ENCODE results near the gene HDHD5.

The HDHD5 gene

GRCh38 chr22:17158568-17159503, at the start of gene HDHD5:
Gene HDHD5, minus strand, starts transcription at chr22:17159277. Its CDS starts 26 bp downstream, at chr22:17159251.
- no peaks in the 10 kb centered on the region for H3K9me3 ChIP-seq (ENCODE audit: severe bottlenecking)
- DNase-seq = peak; percentile 91
- peak within 1 kb of the TSS; percentile 92 for H3K27ac ChIP-seq
- H3K4me3 ChIP-seq (ENCODE audit: low read depth, low read length) = peak within 1 kb of the TSS; percentile 94
- TF ChIP-seq CTCF (IDR thresholded peaks at IDR 0.05; ENCODE audit: low read depth, low read length) = no peak
- no peaks in the 10 kb centered on the region for H3K27me3 ChIP-seq (ENCODE audit: insufficient read depth, low read depth, severe bottlenecking)
- peaks cover 13% of the 10 kb centered on the region for H3K36me3 ChIP-seq

- Histone ChIP-seq H3K27ac (no peak overlapping the region), H3K4me3 (ENCODE audit: low read depth, low read length) (no peak overlapping the region), H3K9me3 (ENCODE audit: severe bottlenecking) (no peaks in the 10 kb centered on the region), H3K27me3 (ENCODE audit: insufficient read depth, low read depth, severe bottlenecking) (peaks cover 20% of the 10 kb centered on the region), H3K36me3 (no peaks in the 10 kb centered on the region)
- no peak for TF ChIP-seq CTCF (IDR thresholded peaks at IDR 0.05; ENCODE audit: low read depth, low read length)
- no peak for DNase-seq
Observed at GRCh38 chr22:17205432-17205831, 46.4 kb upstream of the HDHD5 start.

GRCh38 chr22:17201285-17201945, 42.3 kb upstream of the HDHD5 start:
- Histone ChIP-seq H3K9me3 (ENCODE audit: severe bottlenecking) (no peaks in the 10 kb centered on the region), H3K27me3 (ENCODE audit: insufficient read depth, low read depth, severe bottlenecking) (peaks cover 61% of the 10 kb centered on the region), H3K36me3 (no peaks in the 10 kb centered on the region), H3K27ac (no peak overlapping the region), H3K4me3 (ENCODE audit: low read depth, low read length) (no peak overlapping the region)
- TF ChIP-seq CTCF (IDR thresholded peaks at IDR 0.05; ENCODE audit: low read depth, low read length) = peak; percentile 12; the same call in 1 of the 2 replicates
- no peak for DNase-seq

- TF ChIP-seq CTCF (IDR thresholded peaks at IDR 0.05; ENCODE audit: low read depth, low read length) = no peak
- no peak for DNase-seq
- no peak overlapping the region for H3K27ac ChIP-seq
Observed at GRCh38 chr22:17199003-17199731, 40.1 kb upstream of the HDHD5 start.

GRCh38 chr22:17198170-17199002, 39.3 kb upstream of the HDHD5 start:
- TF ChIP-seq CTCF (IDR thresholded peaks at IDR 0.05; ENCODE audit: low read depth, low read length) = no peak
- H3K27ac ChIP-seq = no peak overlapping the region
- no peaks in the 10 kb centered on the region for H3K36me3 ChIP-seq
- no peaks in the 10 kb centered on the region for H3K9me3 ChIP-seq (ENCODE audit: severe bottlenecking)
- peaks cover 74% of the 10 kb centered on the region for H3K27me3 ChIP-seq (ENCODE audit: insufficient read depth, low read depth, severe bottlenecking)
- DNase-seq = peak; percentile 33
- H3K4me3 ChIP-seq (ENCODE audit: low read depth, low read length) = no peak overlapping the region

More at GRCh38 chr22:17199003-17199731, 40.1 kb upstream of the HDHD5 start:
- Histone ChIP-seq H3K36me3 (no peaks in the 10 kb centered on the region), H3K9me3 (ENCODE audit: severe bottlenecking) (no peaks in the 10 kb centered on the region), H3K27me3 (ENCODE audit: insufficient read depth, low read depth, severe bottlenecking) (peaks cover 76% of the 10 kb centered on the region), H3K4me3 (ENCODE audit: low read depth, low read length) (no peak overlapping the region)

All from WERI-Rb-1 (cell line).